Left lung (tissue), 10 donors: ENCODE data around the gene PPP2R3B. TPM values are rescaled to one million over a fixed set of nuclear protein-coding genes. Genes with fewer than 3 reads are reported as not detected.
"Not testable (repeated sequence)": the region's sequence is repeated elsewhere in the genome, so short reads cannot be mapped to it uniquely, and the experiment has no call there.

Experiments
- ATAC-seq: fragments of 200-7000 bp; cut with Tn5 transposase; one replicate; pipeline ENCODE4 v1.9.1; 2020; ENCODE audit warnings: moderate library complexity
- DNase-seq, 4 donors: peaks; one replicate each; pipeline ENCODE4 v3.0.0-alpha.2; 2013 to 2020
- H3K27ac ChIP-seq, 2 donors: fragments of 200-600 bp; sonication (generic) in 1 of 2; one replicate each; pipeline versions ENCODE4 v1.5.0 to v1.8.0; 2020 to 2021
- H3K27me3 ChIP-seq, 2 donors: fragments of 200-600 bp; sonication (generic) in 1 of 2; one replicate each; pipeline versions ENCODE4 v1.5.0 to v1.8.0; 2020 to 2021
- H3K36me3 ChIP-seq, 2 donors: fragments of 200-600 bp; sonication (generic) in 1 of 2; one replicate each; pipeline versions ENCODE4 v1.5.0 to v1.8.0; 2020 to 2021
- H3K4me1 ChIP-seq, 2 donors: fragments of 200-600 bp; one replicate each; pipeline ENCODE4 v1.8.0; 2021
- H3K4me3 ChIP-seq, 2 donors: fragments of 200-600 bp; sonication (generic) in 1 of 2; one replicate each; pipeline versions ENCODE4 v1.5.0 to v1.8.0; 2020 to 2021; ENCODE audit warnings: mild to moderate bottlenecking in 1 of 2
- H3K9me3 ChIP-seq, 2 donors: fragments of 200-600 bp; sonication (generic) in 1 of 2; one replicate each; pipeline versions ENCODE4 v1.5.0 to v1.8.0; 2020 to 2021
- CTCF ChIP-seq, 2 donors: fragments of 200-600 bp; sonication (generic) in 1 of 2; IDR thresholded peaks; one replicate each; pipeline versions ENCODE4 v1.5.0 to v1.8.0; 2021; ENCODE audit warnings: antibody characterized with exemption in 2 of 2
- intact Hi-C, 2 donors: fragments of 100-400 bp; cut with DNase I; formaldehyde crosslinking; loops; one replicate each; pipeline versions ENCODE4 v1.11.2 to v1.14.2; 2022
- polyA plus RNA-seq, 6 donors: library from polyadenylated mRNA; unstranded; fragments of 120-200 nt; gene quantifications; one replicate each; pipeline ENCODE4 v1.2.1, GENCODE V29; 2013; ENCODE audit not compliant: insufficient read length in 6 of 6
- total RNA-seq, 2 donors: library from RNA; stranded (reverse); fragmentation: NEBNext Ultra II Directional; extraction: Animal tissue kit (Norgen Biotek cat#: 25700); gene quantifications; one replicate each; pipeline ENCODE4 v1.2.1, GENCODE V29; 2021
- donor health status: DM: no; HTN: yes; CAD: no.
- donor health status: DM: no; HTN: no; CAD: no.

The PPP2R3B gene
- total and polyA plus RNA-seq, 8 donors: 11.2 to 35.2 (median 20.5) TPM

DNA sequence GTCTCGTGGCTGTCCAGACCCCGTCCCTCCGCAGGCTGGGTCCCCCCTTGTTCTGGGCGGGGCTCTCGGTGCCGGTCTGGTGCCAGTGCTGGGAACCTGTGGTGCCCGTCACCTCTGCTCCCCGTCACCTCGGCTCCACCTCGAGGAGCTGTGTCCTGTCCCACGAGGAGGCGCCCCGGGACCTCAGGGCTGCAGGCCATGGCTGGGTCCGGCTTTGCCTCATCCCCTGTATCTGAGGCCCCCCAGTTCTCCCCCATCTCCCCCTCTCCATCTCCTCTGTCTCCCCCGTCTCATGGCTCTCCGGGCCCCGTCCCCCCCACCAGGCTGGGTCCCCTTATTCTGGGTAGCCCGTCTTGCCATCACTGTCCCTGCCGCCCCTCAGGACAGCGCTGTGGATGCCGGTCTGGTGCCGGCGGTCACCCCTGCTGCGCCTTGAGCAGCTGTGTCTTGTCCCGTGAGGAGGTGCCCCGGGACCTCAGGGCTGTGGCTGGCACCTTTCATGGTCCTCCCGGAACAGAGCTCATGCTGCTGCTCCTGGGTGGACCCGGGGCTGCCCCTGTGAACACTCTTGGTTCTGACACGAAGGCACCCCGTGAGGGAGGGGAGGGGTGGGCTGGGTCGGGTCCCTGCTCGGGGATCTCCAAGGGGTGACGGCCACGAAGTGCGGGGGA, 54.7 kb downstream of the PPP2R3B start:
- H3K27ac ChIP-seq: no peak overlapping the region
- H3K4me3 ChIP-seq: no peak overlapping the region
- peaks cover 0 to 23% of the 10 kb centered on the region in 2 donors for H3K36me3 ChIP-seq
- ATAC-seq (no peak), DNase-seq (peak in 2 of 4 donors; percentile 25 to 66)
- no peak for TF ChIP-seq CTCF (IDR thresholded peaks at IDR 0.05)
- no peaks in the 10 kb centered on the region for H3K9me3 ChIP-seq
- intact Hi-C loops: no loop called here
- peaks cover 19 to 31% of the 10 kb centered on the region in 2 donors for H3K27me3 ChIP-seq
- H3K4me1 ChIP-seq: peaks cover 6 to 15% of the 10 kb centered on the region in 2 donors

GRCh38 chrX:331151-331824, 55.4 kb downstream of the PPP2R3B start:
- TF ChIP-seq CTCF (IDR thresholded peaks at IDR 0.05): no peak
- no peaks in the 10 kb centered on the region for H3K9me3 ChIP-seq
- no peak overlapping the region for H3K27ac ChIP-seq
- intact Hi-C loops: no loop called here
- H3K4me3 ChIP-seq: no peak overlapping the region
- H3K36me3 ChIP-seq: peaks cover 0 to 23% of the 10 kb centered on the region in 2 donors
- DNase-seq: peak in 2 of 4 donors; percentile 30 to 73
- peaks cover 6 to 15% of the 10 kb centered on the region in 2 donors for H3K4me1 ChIP-seq
- H3K27me3 ChIP-seq: peaks cover 19 to 31% of the 10 kb centered on the region in 2 donors
- ATAC-seq: peak; percentile 53

DNA sequence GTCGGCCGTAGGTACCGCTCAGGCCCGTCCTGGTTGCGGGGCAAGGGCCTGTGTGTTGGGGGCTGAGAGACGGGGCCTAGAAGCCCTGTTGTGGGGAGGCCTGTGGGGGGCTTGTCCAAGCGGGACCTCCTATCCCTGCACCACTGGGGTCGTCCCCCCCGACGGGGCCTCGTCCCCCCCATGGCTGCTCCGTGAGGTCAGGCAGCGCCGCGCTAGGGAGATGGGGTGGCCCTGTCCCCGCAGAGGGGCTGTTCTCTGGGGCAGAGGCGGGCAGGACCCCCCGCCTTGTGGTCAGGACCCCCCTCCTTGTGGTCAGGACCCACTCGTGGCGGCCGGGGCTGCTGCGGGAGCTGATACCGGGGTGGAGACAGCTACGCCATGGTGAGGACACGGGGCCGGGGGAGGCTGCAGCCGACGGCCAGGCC, 56.0 kb downstream of the PPP2R3B start:
- TF ChIP-seq CTCF (IDR thresholded peaks at IDR 0.05): no peak
- Histone ChIP-seq H3K27me3 (peaks cover 19 to 31% of the 10 kb centered on the region in 2 donors), H3K9me3 (no peaks in the 10 kb centered on the region), H3K36me3 (peaks cover 0 to 23% of the 10 kb centered on the region in 2 donors), H3K4me1 (peaks cover 6 to 15% of the 10 kb centered on the region in 2 donors), H3K4me3 (no peak overlapping the region), H3K27ac (no peak overlapping the region)
- intact Hi-C loops: no loop called here
- DNase-seq: peak in 2 of 4 donors; percentile 22 to 58
- no peak for ATAC-seq

DNA sequence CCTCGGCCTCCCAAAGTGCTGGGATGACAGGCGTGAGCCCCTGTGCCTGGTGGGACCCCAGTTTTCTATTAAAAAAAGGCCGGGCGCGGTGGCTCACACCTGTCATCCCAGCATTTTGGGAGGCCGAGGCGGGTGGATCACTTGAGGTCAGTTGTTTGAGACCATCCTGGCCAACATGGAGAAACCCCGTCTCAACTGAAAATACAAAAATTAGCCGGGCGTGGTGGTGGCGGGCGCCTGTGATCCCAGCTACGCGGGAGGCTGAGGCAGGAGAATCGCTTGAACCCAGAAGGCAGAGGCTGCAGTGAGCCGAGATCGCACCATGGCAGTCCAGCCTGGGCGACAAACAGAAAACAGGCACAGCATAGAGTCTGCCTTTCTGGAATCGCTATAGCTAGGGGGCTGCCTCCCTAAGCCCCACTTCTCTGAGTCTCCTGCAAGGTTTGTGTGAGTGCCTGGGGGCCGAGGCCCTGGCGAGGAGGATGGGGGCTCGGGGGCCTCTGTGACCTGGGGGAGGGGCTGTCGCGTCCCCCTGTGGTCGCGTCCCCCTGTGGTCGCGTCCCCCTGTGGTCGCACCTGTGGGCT, 56.5 kb downstream of the PPP2R3B start:
- intact Hi-C loops, ATAC-seq, H3K27ac ChIP-seq, H3K4me3 ChIP-seq, H3K9me3 ChIP-seq: not testable (repeated sequence)
- Histone ChIP-seq H3K4me1 (peaks cover 6 to 15% of the 10 kb centered on the region in 2 donors), H3K36me3 (peaks cover 0 to 23% of the 10 kb centered on the region in 2 donors), H3K27me3 (peaks cover 19 to 31% of the 10 kb centered on the region in 2 donors)
- DNase-seq: peak in 2 of 4 donors; percentile 15 to 47

GRCh38 chrX:329291-329910, 57.3 kb downstream of the PPP2R3B start:
- Histone ChIP-seq H3K27ac (no peak overlapping the region), H3K9me3 (no peaks in the 10 kb centered on the region), H3K4me1 (peaks cover 6 to 15% of the 10 kb centered on the region in 2 donors), H3K4me3 (no peak overlapping the region), H3K27me3 (peaks cover 19 to 35% of the 10 kb centered on the region in 2 donors), H3K36me3 (peaks cover 0 to 18% of the 10 kb centered on the region in 2 donors)
- no peak for TF ChIP-seq CTCF (IDR thresholded peaks at IDR 0.05)
- no peak for ATAC-seq
- DNase-seq: peak in 2 of 4 donors; percentile 29 to 32
- intact Hi-C loops: no loop called here
